ENCODE measurements around the gene EDEM1.
"Not testable (repeated sequence)": the region's sequence is repeated elsewhere in the genome, so short reads cannot be mapped to it uniquely, and the experiment has no call there.

DNA sequence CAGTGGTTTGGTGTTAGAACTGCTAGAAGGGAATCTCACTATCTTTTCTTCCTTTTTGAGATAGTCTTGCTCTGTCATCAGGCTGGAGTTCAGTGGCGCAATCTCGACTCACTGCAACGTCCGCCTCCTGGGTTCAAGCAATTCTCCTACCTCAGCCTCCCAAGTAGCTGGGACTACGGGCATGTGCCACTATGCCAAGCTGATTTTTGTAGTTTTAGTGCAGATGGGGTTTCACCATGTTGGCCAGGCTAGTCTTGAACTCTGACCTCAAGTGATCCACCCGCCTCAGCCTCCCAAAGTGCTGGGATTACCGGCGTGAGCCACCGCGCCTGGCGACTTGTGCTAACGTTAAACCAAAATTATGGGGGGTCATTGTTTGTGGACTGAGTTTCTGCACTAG lies 3.8 kb upstream of the EDEM1 start:
- TF ChIP-seq, protein P1, sequence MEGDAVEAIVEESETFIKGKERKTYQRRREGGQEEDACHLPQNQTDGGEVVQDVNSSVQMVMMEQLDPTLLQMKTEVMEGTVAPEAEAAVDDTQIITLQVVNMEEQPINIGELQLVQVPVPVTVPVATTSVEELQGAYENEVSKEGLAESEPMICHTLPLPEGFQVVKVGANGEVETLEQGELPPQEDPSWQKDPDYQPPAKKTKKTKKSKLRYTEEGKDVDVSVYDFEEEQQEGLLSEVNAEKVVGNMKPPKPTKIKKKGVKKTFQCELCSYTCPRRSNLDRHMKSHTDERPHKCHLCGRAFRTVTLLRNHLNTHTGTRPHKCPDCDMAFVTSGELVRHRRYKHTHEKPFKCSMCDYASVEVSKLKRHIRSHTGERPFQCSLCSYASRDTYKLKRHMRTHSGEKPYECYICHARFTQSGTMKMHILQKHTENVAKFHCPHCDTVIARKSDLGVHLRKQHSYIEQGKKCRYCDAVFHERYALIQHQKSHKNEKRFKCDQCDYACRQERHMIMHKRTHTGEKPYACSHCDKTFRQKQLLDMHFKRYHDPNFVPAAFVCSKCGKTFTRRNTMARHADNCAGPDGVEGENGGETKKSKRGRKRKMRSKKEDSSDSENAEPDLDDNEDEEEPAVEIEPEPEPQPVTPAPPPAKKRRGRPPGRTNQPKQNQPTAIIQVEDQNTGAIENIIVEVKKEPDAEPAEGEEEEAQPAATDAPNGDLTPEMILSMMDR (conservative IDR thresholded peaks at IDR 0.05) = not testable (repeated sequence)
- not testable (repeated sequence) for TF ChIP-seq ZFX (IDR thresholded peaks at IDR 0.05)
